SK-N-SH (cell line): ENCODE results near the gene KIF16B. TPM values are rescaled to one million over a fixed set of nuclear protein-coding genes. Genes with fewer than 3 reads are reported as not detected.

Experiments used
- CTCF ChIA-PET: fragments of 300-600, 350-600 bp; formaldehyde crosslinking; extraction: SDS; loops from one replicate; lab custom pipeline; 2021; lab: Yijun Ruan, JAX
- POLR2A ChIA-PET: fragments of 350-600 bp; sonication (Branson Sonifier 250); formaldehyde crosslinking; extraction: SDS; loops from one replicate; lab custom pipeline; 2020; ENCODE audit warnings: antibody characterized with exemption, inconsistent platforms; lab: Yijun Ruan, JAX
- DNase-seq: peaks from one replicate; pipeline ENCODE4 v3.0.0; 2012
- H2AFZ ChIP-seq: fragments of 200-600 bp; sonication (generic); 2 replicates; pipeline ENCODE4 v1.8.1; 2016; ENCODE audit warnings: antibody characterized with exemption, mild to moderate bottlenecking, low read depth
- H3F3A ChIP-seq: fragments of 200-600 bp; sonication (generic); replicated peaks from 2 replicates; pipeline ENCODE3; 2016; ENCODE audit warnings: antibody characterized with exemption, mild to moderate bottlenecking; ENCODE audit not compliant: insufficient read depth
- H3K27ac ChIP-seq, 2 experiments: fragments of 200-500 bp in 1 of 2; fragments of 200-600 bp in 1 of 2; sonication (Bioruptor generic) in 1 of 2; sonication (generic), shearing (Covaris generic) in 1 of 2; 2 replicates each; pipeline versions ENCODE4 v1.5.1 to v1.6.1; 2014 to 2016; ENCODE audit warnings: low read depth in 2 of 2, inconsistent platforms in 1 of 2, low read length in 1 of 2, mild to moderate bottlenecking in 1 of 2, mixed read lengths in 1 of 2
- H3K27me3 ChIP-seq: fragments of 200-600 bp; sonication (generic), shearing (Covaris generic); 2 replicates; pipeline ENCODE4 v1.6.1; 2016; ENCODE audit warnings: mixed run types; ENCODE audit not compliant: insufficient read depth
- H3K36me3 ChIP-seq, 2 experiments: fragments of 200-500 bp in 1 of 2; fragments of 200-600 bp in 1 of 2; sonication (Bioruptor generic) in 1 of 2; sonication (generic) in 1 of 2; replicated peaks in 1 of 2; 2 replicates each; pipeline versions ENCODE3 to v1.5.1; 2014 to 2016; ENCODE audit warnings: low read length in 1 of 2, mild to moderate bottlenecking in 1 of 2; ENCODE audit not compliant: insufficient read depth in 2 of 2, control insufficient read depth in 1 of 2
- H3K4me1 ChIP-seq, 2 experiments: fragments of 200-500 bp in 1 of 2; fragments of 200-600 bp in 1 of 2; sonication (Bioruptor generic) in 1 of 2; sonication (generic), shearing (Covaris generic) in 1 of 2; 2 replicates each; pipeline versions ENCODE4 v1.5.1 to v1.6.1; 2014 to 2016; ENCODE audit warnings: low read depth in 1 of 2, low read length in 1 of 2, mixed run types in 1 of 2; ENCODE audit not compliant: insufficient read depth in 2 of 2, control insufficient read depth in 1 of 2
- H3K4me2 ChIP-seq: fragments of 200-600 bp; sonication (generic), shearing (Covaris generic); 2 replicates; pipeline ENCODE4 v1.6.1; 2017; ENCODE audit warnings: mixed run types
- H3K4me3 ChIP-seq, 2 experiments: fragments of 200-500 bp in 1 of 2; fragments of 200-600 bp in 1 of 2; sonication (Bioruptor generic) in 1 of 2; sonication (generic), shearing (Covaris generic) in 1 of 2; 2 replicates each; pipeline versions ENCODE4 v1.5.1 to v1.8.1; 2014 to 2016; ENCODE audit warnings: low read depth in 2 of 2, inconsistent platforms in 1 of 2, low read length in 1 of 2, mild to moderate bottlenecking in 1 of 2, mixed read lengths in 1 of 2, moderate library complexity in 1 of 2
- H3K79me2 ChIP-seq: fragments of 200-600 bp; sonication (generic); 2 replicates; pipeline ENCODE4 v1.8.1; 2017; ENCODE audit warnings: mild to moderate bottlenecking; ENCODE audit not compliant: insufficient read depth
- H3K9ac ChIP-seq: fragments of 200-600 bp; sonication (generic); 2 replicates; pipeline ENCODE4 v1.6.1; 2017; ENCODE audit warnings: mixed run types
- H3K9me2 ChIP-seq: fragments of 200-600 bp; sonication (generic); 2 replicates; pipeline ENCODE4 v1.6.1; 2017; ENCODE audit warnings: mixed run types
- H3K9me3 ChIP-seq: fragments of 200-600 bp; sonication (generic); 2 replicates; pipeline ENCODE4 v1.6.1; 2017; ENCODE audit warnings: mixed run types, mild to moderate bottlenecking, moderate library complexity
- H4K20me1 ChIP-seq: fragments of 200-600 bp; sonication (generic); 2 replicates; pipeline ENCODE4 v1.6.1; 2017; ENCODE audit warnings: mild to moderate bottlenecking, mixed run types; ENCODE audit not compliant: insufficient read depth
- CHD2 ChIP-seq: fragments of 150-350 bp; IDR thresholded peaks from 2 replicates; pipeline ENCODE4 v1.6.1; 2018; ENCODE audit warnings: low read length; ENCODE audit not compliant: partially characterized antibody
- CTCF ChIP-seq: fragments of 200-600 bp; sonication (generic); IDR thresholded peaks from 2 replicates; pipeline ENCODE4 v1.6.1; 2017; ENCODE audit warnings: antibody characterized with exemption, mild to moderate bottlenecking, moderate library complexity
- GABPA ChIP-seq: IDR thresholded peaks from 2 replicates; pipeline ENCODE4 v1.4.0; 2012; ENCODE audit warnings: low read depth, mild to moderate bottlenecking
- MAX ChIP-seq: IDR thresholded peaks from 2 replicates; pipeline ENCODE4 v1.4.0; 2012; ENCODE audit warnings: low read depth
- NFIC ChIP-seq: IDR thresholded peaks from 2 replicates; pipeline ENCODE4 v1.4.0; 2012; ENCODE audit warnings: borderline replicate concordance
- POLR2AphosphoS5 ChIP-seq: IDR thresholded peaks from 2 replicates; pipeline ENCODE4 v1.6.1; 2012; ENCODE audit warnings: low read depth, low read length
- RAD21 ChIP-seq: IDR thresholded peaks from 2 replicates; pipeline ENCODE4 v1.6.1; 2012; ENCODE audit warnings: mild to moderate bottlenecking, low read length
- RFX5 ChIP-seq: IDR thresholded peaks from 2 replicates; pipeline ENCODE4 v1.6.1; 2012; ENCODE audit warnings: mild to moderate bottlenecking, improper control_type of control experiment, low read length
- SIN3A ChIP-seq: IDR thresholded peaks from 2 replicates; pipeline ENCODE4 v1.6.1; 2012; ENCODE audit warnings: low read depth, mild to moderate bottlenecking, low read length, moderate library complexity, borderline replicate concordance
- YY1 ChIP-seq: IDR thresholded peaks from 2 replicates; pipeline ENCODE4 v1.4.0; 2012; ENCODE audit warnings: low read depth, mild to moderate bottlenecking
- WGBS: methylation state at CpG from one replicate; pipeline ENCODE4 v1.1.6; 2017; ENCODE audit warnings: low lambda C conversion rate; 5-methylcytosine and 5-hydroxymethylcytosine counted together
- polyA plus RNA-seq, 3 experiments: library from polyadenylated mRNA; depleted of rRNA; stranded (reverse); fragments of >200 nt; gene quantifications; 2 replicates each; pipeline ENCODE4 v1.2.3, GENCODE V29; 2012
- TF ChIP-seq, protein P1 (sequence below): IDR thresholded peaks from 2 replicates; pipeline ENCODE4 v1.6.1; 2012; ENCODE audit warnings: mild to moderate bottlenecking, low read depth, low read length, moderate library complexity

KIF16B gene
- polyA plus RNA-seq, 1 of the 3 experiments (the other 2 are of a cell fraction) = 3.3 TPM

DNA sequence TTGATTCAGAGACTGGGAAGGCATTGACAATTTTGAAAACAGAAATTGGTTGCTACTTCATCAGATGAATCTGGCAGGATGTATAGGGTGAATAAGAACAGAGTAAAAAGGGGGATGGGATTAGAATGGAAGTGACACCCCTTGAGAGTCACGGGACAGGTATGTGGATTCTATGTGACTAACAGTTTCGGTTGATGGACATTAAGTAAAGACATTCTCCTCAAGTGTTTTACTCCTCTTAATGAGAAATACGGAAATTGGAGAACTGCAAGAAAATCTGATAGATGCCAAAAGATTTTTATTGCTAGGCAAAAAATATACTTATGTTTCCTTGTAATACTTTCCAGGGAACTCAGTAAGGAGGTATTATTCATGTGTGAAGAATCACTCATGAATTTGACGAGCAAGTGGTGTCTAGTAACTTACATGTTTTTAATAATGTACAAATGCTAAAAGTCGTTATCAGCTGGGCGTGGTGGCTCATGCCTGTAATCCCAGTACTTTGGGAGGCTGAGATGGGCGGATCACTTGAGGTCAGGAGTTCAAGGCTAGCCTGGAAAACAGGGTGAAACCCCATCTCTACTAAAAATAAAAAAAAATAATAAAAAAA is 135.8 kb downstream of the KIF16B start:
- no peak overlapping the region for H3K4me3 ChIP-seq
- WGBS = 88% methylated on average over 7 of the region's 7 CpGs
- POLR2A ChIA-PET = no interaction called here
- CTCF ChIA-PET = interaction anchor here (0.6 to 1.2 kb wide), 2 partner anchors 10 to 137 kb away, joined by 3 to 4 read pairs; no protein-coding TSS in a partner anchor
- no peaks in the 10 kb centered on the region for H3K36me3 ChIP-seq
- no peaks in the 10 kb centered on the region for H4K20me1 ChIP-seq
- no peak overlapping the region for H2AFZ ChIP-seq
- H3K27ac ChIP-seq = no peak overlapping the region
- no peak overlapping the region for H3K9ac ChIP-seq
- H3F3A ChIP-seq = no peaks in the 10 kb centered on the region
- H3K4me1 ChIP-seq = peaks cover 0 to 5% of the 10 kb centered on the region in 2 experiments; a peak in 2 of 4 replicates
- DNase-seq = no peak
- no peak overlapping the region for H3K4me2 ChIP-seq
- no peaks in the 10 kb centered on the region for H3K79me2 ChIP-seq
- H3K27me3 ChIP-seq = no peaks in the 10 kb centered on the region
- H3K9me3 ChIP-seq = no peaks in the 10 kb centered on the region
- TF ChIP-seq, protein P1, sequence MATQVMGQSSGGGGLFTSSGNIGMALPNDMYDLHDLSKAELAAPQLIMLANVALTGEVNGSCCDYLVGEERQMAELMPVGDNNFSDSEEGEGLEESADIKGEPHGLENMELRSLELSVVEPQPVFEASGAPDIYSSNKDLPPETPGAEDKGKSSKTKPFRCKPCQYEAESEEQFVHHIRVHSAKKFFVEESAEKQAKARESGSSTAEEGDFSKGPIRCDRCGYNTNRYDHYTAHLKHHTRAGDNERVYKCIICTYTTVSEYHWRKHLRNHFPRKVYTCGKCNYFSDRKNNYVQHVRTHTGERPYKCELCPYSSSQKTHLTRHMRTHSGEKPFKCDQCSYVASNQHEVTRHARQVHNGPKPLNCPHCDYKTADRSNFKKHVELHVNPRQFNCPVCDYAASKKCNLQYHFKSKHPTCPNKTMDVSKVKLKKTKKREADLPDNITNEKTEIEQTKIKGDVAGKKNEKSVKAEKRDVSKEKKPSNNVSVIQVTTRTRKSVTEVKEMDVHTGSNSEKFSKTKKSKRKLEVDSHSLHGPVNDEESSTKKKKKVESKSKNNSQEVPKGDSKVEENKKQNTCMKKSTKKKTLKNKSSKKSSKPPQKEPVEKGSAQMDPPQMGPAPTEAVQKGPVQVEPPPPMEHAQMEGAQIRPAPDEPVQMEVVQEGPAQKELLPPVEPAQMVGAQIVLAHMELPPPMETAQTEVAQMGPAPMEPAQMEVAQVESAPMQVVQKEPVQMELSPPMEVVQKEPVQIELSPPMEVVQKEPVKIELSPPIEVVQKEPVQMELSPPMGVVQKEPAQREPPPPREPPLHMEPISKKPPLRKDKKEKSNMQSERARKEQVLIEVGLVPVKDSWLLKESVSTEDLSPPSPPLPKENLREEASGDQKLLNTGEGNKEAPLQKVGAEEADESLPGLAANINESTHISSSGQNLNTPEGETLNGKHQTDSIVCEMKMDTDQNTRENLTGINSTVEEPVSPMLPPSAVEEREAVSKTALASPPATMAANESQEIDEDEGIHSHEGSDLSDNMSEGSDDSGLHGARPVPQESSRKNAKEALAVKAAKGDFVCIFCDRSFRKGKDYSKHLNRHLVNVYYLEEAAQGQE = no peak
- TF ChIP-seq, all 33 proteins: peak for 0
- no peaks in the 10 kb centered on the region for H3K9me2 ChIP-seq

DNA sequence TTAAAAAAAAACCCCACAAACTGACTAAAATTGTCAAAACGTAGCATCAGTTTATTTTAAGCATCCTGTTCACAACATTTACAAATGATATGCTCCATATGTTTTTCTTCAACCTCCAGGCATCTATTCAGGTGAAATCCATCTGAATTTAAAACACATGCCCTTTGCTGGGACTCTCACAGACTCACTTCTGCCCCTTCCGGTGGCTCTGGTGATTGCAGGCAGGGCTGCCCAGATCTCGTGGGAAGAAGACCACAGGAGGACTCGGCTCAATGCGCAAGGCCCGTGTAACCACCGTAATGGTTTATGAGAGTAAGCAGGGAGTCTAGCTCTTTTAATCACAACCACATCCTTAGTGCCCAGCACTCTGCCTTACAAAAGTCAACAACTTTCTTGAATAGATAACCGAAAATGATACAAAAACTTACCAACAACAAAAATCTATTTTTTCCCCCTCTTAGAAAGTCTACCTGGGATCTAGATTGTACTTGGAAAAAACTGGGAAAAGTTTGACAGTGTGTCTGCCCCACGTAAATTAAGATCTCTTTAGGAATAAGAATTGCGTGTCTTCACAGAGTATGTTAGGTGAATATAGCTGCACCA is 139.1 kb downstream of the KIF16B start:
- Histone ChIP-seq H3K27me3 (no peaks in the 10 kb centered on the region), H3K9me2 (no peaks in the 10 kb centered on the region), H3K4me2 (no peak overlapping the region), H3K36me3 (peaks cover 0 to 3% of the 10 kb centered on the region in 2 experiments), H3K9me3 (no peaks in the 10 kb centered on the region), H3K27ac (no peak overlapping the region), H2AFZ (no peak overlapping the region), H4K20me1 (no peaks in the 10 kb centered on the region), H3K4me3 (no peak overlapping the region), H3K4me1 (no peaks in the 10 kb centered on the region; a peak in 1 of 4 replicates), H3K9ac (no peak overlapping the region), H3F3A (no peaks in the 10 kb centered on the region), H3K79me2 (no peaks in the 10 kb centered on the region)
- ChIA-PET POLR2A (no interaction called here), CTCF (interaction anchor here (1.1 to 1.6 kb wide), 2 partner anchors 14 to 15 kb away, joined by 3 to 4 read pairs; no protein-coding TSS in a partner anchor)
- no peak for TF ChIP-seq SIN3A
- no peak for TF ChIP-seq MAX
- TF ChIP-seq RFX5 = no peak
- peak; percentile 65 for TF ChIP-seq CHD2
- TF ChIP-seq CTCF = peak; percentile 70
- TF ChIP-seq GABPA = no peak
- TF ChIP-seq RAD21 = peak; percentile 61
- TF ChIP-seq NFIC = no peak
- TF ChIP-seq POLR2AphosphoS5 = no peak
- no peak for TF ChIP-seq YY1
- peak; percentile 46 for DNase-seq
- 53% methylated on average over 10 of the region's 10 CpGs for WGBS
